ENCODE data around the gene STT3B.

STT3B gene

GRCh38 chr3:31652296-31652695 lies 119.6 kb downstream of the STT3B start:
- DNase-seq (ENCODE audit: low spot score) = no peak

DNA sequence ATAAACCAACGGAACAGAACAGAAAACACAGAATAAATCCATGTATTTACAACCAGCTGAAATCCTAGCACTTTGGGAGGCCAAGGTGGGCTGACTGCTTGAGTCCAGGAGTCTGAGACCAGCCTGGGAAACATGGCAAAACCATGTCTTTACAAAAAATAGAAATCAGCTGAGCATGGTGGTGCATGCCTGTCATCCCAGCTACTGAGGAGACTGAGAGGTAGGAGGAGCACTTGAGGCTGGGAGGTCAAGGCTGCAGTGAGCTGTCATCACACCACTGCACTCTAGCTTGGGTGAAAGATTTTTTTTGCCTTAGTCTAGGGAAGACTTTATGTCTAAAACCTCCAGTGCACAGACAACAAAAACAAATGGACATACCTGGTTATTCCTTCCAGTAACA lies 120.7 kb downstream of the STT3B start:
- DNase-seq (ENCODE audit: low spot score) = no peak

GRCh38 chr3:31654998-31655397 lies 122.3 kb downstream of the STT3B start:
- no peak for DNase-seq (ENCODE audit: low spot score)

DNA sequence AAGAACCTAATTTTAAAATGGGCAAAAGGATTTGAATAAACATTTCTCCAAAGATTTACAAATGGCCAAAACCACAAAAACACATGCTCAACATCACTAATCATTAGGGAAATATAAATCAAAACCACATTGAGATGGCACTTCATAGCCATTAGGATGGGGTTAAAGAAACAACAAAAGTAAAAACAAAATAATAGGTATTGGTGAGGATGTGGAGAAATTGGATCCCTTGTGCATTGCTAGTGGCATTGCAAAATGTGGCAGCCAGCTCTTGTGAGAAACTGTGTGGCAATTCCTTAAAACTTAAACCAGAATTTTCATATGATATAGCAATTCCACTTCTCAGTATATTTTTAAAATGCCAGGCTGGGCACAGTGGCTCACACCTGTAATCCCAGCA lies 126.5 kb downstream of the STT3B start:
- no peak for DNase-seq (ENCODE audit: low spot score)

DNA sequence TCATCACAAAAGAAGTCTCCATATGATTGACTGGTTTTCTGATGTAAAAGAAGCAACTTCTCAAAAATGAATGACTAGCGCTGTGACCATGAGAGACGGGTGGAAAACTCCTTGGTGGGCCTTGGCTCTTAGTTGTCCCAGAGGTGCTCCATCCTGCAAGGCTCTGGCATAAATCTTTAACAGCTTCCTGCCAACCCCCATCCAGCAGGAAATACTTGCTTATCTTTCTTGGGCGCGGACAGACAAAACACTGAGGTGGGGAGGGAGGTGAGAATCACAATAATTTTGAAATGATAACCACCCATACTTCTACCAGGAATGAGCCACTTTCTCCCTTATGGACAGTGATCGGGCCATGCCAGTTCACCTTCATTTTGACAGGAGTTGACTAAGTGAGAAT lies 128.6 kb downstream of the STT3B start:
- no peak for DNase-seq (ENCODE audit: low spot score)

DNA sequence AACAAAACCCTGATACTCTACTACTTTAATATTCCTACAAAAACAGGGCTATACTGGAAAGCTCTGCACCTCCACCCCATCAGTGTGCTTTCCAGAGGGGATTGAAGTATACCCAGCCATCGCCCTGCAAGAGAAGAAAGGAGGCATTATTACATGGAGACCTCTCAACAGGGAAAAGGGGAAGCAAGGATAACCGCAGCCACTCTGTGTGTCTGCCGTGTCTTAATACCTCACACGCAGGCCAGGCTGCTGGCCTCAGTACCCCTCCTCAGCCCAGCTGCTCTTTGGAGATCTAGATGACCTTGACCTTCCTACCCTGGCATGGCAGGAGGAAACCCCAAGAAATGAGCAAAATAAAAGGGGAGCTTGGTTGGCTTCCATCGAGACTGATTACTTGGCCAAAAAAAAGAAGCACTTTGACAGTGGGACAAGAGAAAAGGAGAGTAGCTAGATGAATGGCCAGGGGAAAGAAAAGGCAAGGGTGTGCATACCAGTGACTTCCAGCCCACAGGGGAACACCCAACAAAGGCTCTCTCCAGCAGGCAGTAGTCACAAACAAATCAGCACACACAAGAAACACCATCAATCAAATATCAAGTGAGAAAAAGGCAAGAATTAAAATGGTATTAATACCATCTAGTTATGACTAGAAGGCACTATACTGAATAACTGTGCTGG lies 129.4 kb downstream of the STT3B start:
- no peak for DNase-seq (ENCODE audit: low spot score)

- DNase-seq (ENCODE audit: low spot score) = no peak
These were observed 131.3 kb downstream of the STT3B start for GRCh38 chr3:31664031-31664430.

GRCh38 chr3:31667582-31667981 lies 134.9 kb downstream of the STT3B start:
- DNase-seq (ENCODE audit: low spot score) = no peak

DNA sequence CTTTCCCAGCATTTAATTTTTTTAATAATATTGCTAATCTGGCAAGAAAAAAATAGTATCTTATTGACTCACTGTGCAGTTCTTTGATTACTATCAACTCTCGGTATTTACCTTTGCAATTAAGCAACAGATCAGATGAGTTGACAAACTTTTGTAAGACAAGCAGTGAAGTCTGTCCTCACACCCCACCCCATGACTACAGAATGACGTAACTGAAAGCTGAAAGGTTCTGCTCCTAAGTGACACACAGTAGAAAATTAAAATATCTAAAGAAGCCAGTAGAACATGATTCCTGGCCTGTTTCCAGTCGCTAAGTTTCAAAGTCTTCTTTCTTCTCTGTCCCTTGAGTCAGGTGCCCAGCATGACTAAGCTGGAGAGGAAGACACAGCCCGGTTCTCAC lies 135.5 kb downstream of the STT3B start:
- no peak for DNase-seq (ENCODE audit: low spot score)

DNA sequence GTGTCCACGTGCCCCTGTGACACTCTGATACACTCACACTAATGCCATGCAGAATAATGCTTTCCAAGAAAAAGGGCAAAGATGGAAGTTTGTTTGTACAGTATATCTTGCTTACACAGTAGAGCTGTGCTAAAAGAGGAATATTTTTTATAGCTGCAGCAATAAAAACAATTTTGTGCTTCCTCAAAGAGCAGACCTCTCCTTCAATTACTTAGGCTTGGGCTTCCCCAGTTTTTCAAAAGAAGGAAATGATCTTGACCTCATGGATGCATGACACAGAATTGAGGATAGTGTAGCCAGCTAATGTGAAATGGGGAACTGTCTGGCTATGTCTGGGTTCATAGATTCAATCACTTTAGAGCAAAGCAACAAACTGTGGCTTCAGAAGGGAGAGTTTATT lies 137.4 kb downstream of the STT3B start:
- DNase-seq (ENCODE audit: low spot score) = no peak

DNA sequence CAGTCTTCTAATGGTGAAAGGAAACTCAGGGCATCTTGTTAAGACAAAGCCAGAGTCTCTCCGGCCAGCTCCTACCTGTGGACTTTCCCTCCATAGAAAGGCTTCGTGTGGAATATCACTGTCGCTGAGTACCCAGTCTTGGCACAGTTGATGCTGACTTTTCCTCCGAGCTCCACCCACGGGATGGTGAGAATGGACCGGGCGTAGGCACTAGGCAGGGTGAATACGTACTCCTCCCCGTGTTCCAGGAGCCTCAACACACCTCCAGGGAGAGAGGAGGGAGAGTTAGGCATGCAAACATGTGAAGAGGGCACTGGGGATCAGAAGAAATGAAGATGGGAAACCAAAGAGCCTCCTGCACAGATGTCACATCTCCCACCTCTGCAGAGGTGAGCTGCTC lies 138.0 kb downstream of the STT3B start:
- no peak for DNase-seq (ENCODE audit: low spot score)

DNA sequence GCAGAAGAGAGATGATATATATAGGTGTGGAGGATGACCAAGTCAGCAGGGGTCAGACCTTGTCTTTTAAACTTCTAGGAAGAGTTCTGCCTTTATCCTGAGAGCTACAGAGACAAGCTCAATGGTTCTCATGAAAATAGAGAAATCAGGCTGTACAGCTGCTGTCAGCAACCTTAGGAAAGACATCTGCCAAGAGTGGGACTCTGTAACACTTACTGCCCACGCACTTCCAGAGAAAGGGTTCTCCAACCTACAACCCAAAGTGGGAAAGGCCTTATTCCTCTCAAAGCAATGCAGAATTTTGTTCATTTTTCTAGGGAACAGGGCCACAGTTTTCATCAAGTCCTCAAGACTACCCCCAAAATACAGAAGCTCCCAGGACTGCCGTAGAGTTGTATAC lies 138.7 kb downstream of the STT3B start:
- DNase-seq (ENCODE audit: low spot score) = no peak

- no peak for DNase-seq (ENCODE audit: low spot score)
These were observed 139.3 kb downstream of the STT3B start for GRCh38 chr3:31671976-31672375.

DNA sequence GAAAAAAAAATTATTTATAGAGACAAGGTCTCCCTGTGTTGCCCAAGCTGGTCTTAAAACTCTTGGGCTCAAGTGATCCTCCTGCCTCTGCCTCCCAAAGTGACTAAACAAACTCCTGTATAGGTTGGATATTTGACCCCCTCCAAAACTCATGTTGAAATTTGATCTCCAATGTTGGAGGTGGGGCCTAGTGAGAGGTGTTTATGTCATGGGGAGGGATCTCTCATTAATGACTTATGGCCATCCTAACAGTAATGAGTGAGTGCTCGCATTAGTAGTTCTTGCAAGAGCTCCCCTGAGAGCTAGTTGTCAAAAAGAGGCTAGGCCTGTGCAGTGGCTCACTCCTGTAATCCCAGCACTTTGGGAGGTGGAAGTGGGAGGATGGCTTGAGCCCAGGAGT lies 141.2 kb downstream of the STT3B start:
- DNase-seq (ENCODE audit: low spot score) = no peak

DNA sequence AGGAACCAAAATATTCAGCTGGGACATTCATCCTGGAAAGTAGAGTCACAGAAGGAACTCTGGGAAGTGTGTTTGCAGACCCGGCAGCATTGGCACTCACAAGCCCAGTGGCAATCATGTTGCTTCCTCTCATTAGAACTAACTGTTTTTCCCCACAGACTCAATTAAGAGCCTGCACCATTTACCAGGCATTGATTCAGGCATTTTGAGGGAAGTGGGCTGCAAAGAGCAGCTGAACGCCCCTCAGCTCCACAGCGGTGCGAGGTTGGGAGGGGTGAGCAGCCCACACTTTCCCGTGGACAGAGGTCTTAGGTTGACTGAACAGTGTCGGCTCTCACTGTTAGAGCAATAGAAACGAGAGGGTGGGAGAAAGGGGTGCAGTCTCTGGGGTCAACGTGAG lies 143.8 kb downstream of the STT3B start:
- no peak for DNase-seq (ENCODE audit: low spot score)

DNA sequence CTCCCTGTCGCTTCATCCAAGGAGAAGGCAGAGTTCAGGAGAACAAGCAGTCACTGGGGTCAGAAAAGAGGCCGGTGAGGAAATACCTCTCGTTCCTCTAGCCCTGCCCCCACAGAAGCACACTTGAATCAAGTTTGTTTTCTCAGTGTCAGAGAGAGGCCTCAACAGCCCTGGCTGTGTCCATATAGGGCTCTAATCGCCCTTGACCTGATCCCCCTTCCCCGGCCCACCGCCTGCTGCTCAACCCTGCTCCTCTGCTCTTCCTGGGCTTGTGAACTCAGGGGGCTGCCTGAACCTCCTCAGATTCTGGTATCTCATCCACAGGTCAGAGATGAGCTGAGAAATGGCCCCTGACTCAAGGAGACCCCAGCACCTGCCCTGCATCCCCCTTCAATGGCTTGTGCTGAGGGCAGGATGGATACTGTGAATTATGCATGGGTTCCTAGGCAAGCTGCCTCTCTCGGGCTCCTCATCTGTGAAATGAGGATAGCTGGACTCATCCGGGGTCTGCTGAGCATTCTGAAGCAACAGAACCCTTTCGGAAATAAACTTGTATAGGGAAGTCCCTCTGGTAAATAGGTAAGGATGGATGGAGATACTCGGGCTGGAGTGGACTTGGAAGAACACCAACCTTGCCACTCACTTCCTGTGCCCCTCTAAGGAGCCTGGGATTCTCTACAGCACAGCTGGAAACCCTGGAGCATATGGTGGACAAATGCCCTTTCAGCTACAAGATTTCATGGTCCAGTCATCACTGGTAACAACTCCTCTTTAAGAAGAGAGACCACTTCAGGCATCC lies 147.5 kb downstream of the STT3B start:
- DNase-seq (ENCODE audit: low spot score) = no peak
